Cardiac muscle cell (in vitro differentiated cells and primary cell): ENCODE data around the gene APELA. TPM values are rescaled to one million over a fixed set of nuclear protein-coding genes. Genes with fewer than 3 reads are reported as not detected.

Source experiments
- polyA plus RNA-seq: library from polyadenylated mRNA; unstranded; fragments of >200 nt; fragmentation: Nextera tagmentation; extraction: Ambion mirVana; gene quantifications from 2 replicates; pipeline ENCODE4 v1.2.1, GENCODE V29; 2016
- total RNA-seq: library from RNA; depleted of rRNA; stranded (reverse); fragments of >200 nt; gene quantifications from 2 replicates; pipeline ENCODE4 v1.2.3, GENCODE V29; 2016

APELA gene
- total and polyA plus RNA-seq, 2 experiments from 2014 or later = 2.3 to 5.8 TPM

Other genes with a start within 250 kb of the APELA start
- gene SMIM31, start 123.0 kb upstream of the APELA start, total RNA-seq = not detected in 2 replicates
- gene SMIM31, start 123.0 kb upstream of the APELA start, polyA plus RNA-seq = not detected in 2 replicates
- gene TRIM61, start 100.5 kb downstream of the APELA start, total RNA-seq = 1.9 and 2.2 TPM in 2 replicates
- 1.4 and 1.6 TPM in 2 replicates for gene TRIM61, start 100.5 kb downstream of the APELA start, polyA plus RNA-seq
- gene TRIM60, start 154.8 kb downstream of the APELA start, total RNA-seq = 0.07 TPM in 1 of 2 replicates, not detected in the other
- not detected in 2 replicates for gene TRIM60, start 154.8 kb downstream of the APELA start, polyA plus RNA-seq
- not detected in 2 replicates for gene TRIM75, start 176.7 kb downstream of the APELA start, total RNA-seq
- gene TRIM75, start 176.7 kb downstream of the APELA start, polyA plus RNA-seq = not detected in 2 replicates
- 5.2 and 7.7 TPM in 2 replicates for gene TMEM192, start 235.7 kb downstream of the APELA start, total RNA-seq
- 14.0 and 17.3 TPM in 2 replicates for gene TMEM192, start 235.7 kb downstream of the APELA start, polyA plus RNA-seq